HepG2 (cell line): Measurements from ENCODE around the gene AIF1. TPM values are rescaled to one million over a fixed set of nuclear protein-coding genes. Genes with fewer than 3 reads are reported as not detected.

Source experiments
- HIVEP1 ChIP-seq: sonication (generic); formaldehyde crosslinking; IDR thresholded peaks from 2 replicates; pipeline ENCODE4 v1.4.0; 2020; ENCODE audit warnings: mild to moderate bottlenecking, missing genetic modification reagents
- MAFK ChIP-seq, 2 experiments: IDR thresholded peaks in 1 of 2; conservative IDR thresholded peaks in 1 of 2; 2 replicates each; pipeline ENCODE4 v1.6.1; 2011; ENCODE audit warnings: improper control_type of control experiment in 2 of 2, low read length in 2 of 2
- PAWR ChIP-seq: sonication (generic); formaldehyde crosslinking; IDR thresholded peaks from 2 replicates; pipeline ENCODE4 v1.4.0; 2020; ENCODE audit warnings: missing genetic modification reagents, mild to moderate bottlenecking, borderline replicate concordance
- TCF7 ChIP-seq: sonication (generic); IDR thresholded peaks from 2 replicates; pipeline ENCODE4 v1.6.1; 2016; ENCODE audit warnings: antibody characterized with exemption, low read depth
- ZNF501 ChIP-seq: sonication (generic); formaldehyde crosslinking; IDR thresholded peaks from 2 replicates; pipeline ENCODE4 v1.5.1; 2020; ENCODE audit warnings: mild to moderate bottlenecking, moderate library complexity, missing genetic modification reagents
- ZNF614 ChIP-seq: IDR thresholded peaks from 2 replicates; pipeline ENCODE4 v1.6.1; 2018; ENCODE audit warnings: missing biosample characterization, missing genetic modification reagents, inconsistent platforms, borderline replicate concordance
- ZNF652 ChIP-seq: IDR thresholded peaks from 2 replicates; pipeline ENCODE4 v1.6.1; 2016; ENCODE audit warnings: low read depth, borderline replicate concordance
- ZNF670 ChIP-seq: sonication (generic); formaldehyde crosslinking; IDR thresholded peaks from 2 replicates; pipeline ENCODE4 v1.8.0; 2022; ENCODE audit warnings: mild to moderate bottlenecking, missing genetic modification reagents, borderline replicate concordance
- ZNF891 ChIP-seq: sonication (generic); formaldehyde crosslinking; IDR thresholded peaks from 2 replicates; pipeline ENCODE4 v1.5.0; 2020; ENCODE audit warnings: mild to moderate bottlenecking, missing genetic modification reagents
- polyA plus RNA-seq, 8 experiments: library from polyadenylated mRNA; depleted of rRNA in 3 of 8; stranded (reverse) in 7 of 8; unstranded in 1 of 8; fragments of >200 nt; fragmentation: Illumina TruSeq in 4 of 8; extraction: Trizol in 4 of 8; gene quantifications; 2 replicates each; pipeline versions ENCODE4 v1.2.1 to v1.2.3, GENCODE V29; 2011 to 2016; ENCODE audit warnings: low read depth in 4 of 8, missing spikeins in 1 of 8, mixed read lengths in 1 of 8; ENCODE audit not compliant: insufficient read depth in 1 of 8
- total RNA-seq, 5 experiments: library from RNA; depleted of rRNA; stranded (reverse); fragments of >200 nt; fragmentation: Illumina TruSeq; extraction: Trizol; gene quantifications; 2 replicates each; pipeline ENCODE4 v1.2.3, GENCODE V29; 2016; ENCODE audit warnings: low read depth in 1 of 5
- TF ChIP-seq, protein P1 (sequence below): sonication (generic); formaldehyde crosslinking; conservative IDR thresholded peaks from 2 replicates; pipeline ENCODE4 v1.5.0; 2020; ENCODE audit warnings: missing genetic modification reagents
- TF ChIP-seq, protein P2 (sequence below), 2 experiments: sonication (generic) in 1 of 2; formaldehyde crosslinking in 1 of 2; IDR thresholded peaks; 2 replicates each; pipeline versions ENCODE4 v1.6.1 to v1.9.0; 2014 to 2022; ENCODE audit warnings: antibody characterized with exemption in 1 of 2, borderline replicate concordance in 1 of 2, inconsistent platforms in 1 of 2, low read depth in 1 of 2, missing genetic modification reagents in 1 of 2
- TF ChIP-seq, protein P3 (sequence below): sonication (generic); formaldehyde crosslinking; IDR thresholded peaks from 2 replicates; pipeline ENCODE4 v1.4.0; 2020; ENCODE audit warnings: missing genetic modification reagents

The AIF1 gene
- total and polyA plus RNA-seq, 2 of the 13 experiments (the other 11 are each of a cell fraction or from before 2014, with no cell fraction given): 1.5 TPM; not detected in 1

DNA sequence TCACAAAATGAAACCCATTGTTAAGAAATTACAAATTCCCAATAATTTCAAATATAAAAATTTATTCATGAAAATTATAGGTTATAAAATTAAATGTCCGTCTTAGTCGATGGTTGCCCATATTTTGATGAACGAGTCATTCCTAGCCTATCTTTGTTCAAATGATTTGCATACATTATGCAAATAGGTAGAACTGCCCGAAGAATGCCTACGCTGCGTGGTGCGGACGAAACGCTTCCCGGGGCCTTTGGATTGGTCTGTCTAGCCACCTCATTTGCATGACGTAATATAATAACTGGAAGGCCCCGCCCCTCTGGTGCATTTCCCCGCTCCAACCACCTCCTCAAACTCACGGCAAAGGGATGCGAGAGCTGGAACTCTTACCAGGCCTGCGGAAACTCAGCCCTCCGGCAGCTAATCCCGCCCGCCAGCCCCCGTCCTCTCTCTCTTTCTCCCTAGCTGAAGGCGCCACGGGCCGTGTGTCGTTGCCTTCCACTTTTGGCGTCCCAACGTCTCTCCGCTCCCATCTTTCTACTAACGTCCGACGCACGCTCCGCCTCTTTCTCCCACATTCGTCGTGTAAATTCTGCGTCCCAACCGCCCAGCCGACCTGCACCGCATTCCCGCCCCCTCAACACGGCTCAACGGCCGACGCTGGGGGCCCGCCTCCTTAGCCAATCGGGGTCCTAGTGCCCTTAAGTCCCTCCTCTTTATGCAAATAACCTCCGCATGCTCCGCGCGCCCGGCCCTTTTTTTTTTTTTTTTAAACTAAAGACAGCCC lies 5.0 kb downstream of the AIF1 start (continued):
- TF ChIP-seq, protein P1, sequence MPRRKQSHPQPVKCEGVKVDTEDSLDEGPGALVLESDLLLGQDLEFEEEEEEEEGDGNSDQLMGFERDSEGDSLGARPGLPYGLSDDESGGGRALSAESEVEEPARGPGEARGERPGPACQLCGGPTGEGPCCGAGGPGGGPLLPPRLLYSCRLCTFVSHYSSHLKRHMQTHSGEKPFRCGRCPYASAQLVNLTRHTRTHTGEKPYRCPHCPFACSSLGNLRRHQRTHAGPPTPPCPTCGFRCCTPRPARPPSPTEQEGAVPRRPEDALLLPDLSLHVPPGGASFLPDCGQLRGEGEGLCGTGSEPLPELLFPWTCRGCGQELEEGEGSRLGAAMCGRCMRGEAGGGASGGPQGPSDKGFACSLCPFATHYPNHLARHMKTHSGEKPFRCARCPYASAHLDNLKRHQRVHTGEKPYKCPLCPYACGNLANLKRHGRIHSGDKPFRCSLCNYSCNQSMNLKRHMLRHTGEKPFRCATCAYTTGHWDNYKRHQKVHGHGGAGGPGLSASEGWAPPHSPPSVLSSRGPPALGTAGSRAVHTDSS (CRISPR knock-in tag): no peak
- TF ChIP-seq ZNF652 (CRISPR knock-in tag) (no peak), PAWR (CRISPR knock-in tag) (0 out of 2 replicates have a peak, but pooled peaks have one; percentile 34), ZNF614 (CRISPR knock-in tag) (no peak), TCF7 (no peak), MAFK (conservative IDR thresholded peaks at IDR 0.05 in 1 of 2, IDR thresholded peaks at IDR 0.05 in 1 of 2; ENCODE audit: low read length in 2 of 2) (peak; percentile 24 to 43; a peak in 2 of 4 replicates), ZNF891 (CRISPR knock-in tag) (peak; percentile 23; the same call in 1 of the 2 replicates), ZNF670 (CRISPR knock-in tag) (0 out of 2 replicates have a peak, but pooled peaks have one; percentile 43), HIVEP1 (CRISPR knock-in tag) (no peak), ZNF501 (CRISPR knock-in tag) (no peak; the same call in 1 of the 2 replicates)
- TF ChIP-seq, protein P2, sequence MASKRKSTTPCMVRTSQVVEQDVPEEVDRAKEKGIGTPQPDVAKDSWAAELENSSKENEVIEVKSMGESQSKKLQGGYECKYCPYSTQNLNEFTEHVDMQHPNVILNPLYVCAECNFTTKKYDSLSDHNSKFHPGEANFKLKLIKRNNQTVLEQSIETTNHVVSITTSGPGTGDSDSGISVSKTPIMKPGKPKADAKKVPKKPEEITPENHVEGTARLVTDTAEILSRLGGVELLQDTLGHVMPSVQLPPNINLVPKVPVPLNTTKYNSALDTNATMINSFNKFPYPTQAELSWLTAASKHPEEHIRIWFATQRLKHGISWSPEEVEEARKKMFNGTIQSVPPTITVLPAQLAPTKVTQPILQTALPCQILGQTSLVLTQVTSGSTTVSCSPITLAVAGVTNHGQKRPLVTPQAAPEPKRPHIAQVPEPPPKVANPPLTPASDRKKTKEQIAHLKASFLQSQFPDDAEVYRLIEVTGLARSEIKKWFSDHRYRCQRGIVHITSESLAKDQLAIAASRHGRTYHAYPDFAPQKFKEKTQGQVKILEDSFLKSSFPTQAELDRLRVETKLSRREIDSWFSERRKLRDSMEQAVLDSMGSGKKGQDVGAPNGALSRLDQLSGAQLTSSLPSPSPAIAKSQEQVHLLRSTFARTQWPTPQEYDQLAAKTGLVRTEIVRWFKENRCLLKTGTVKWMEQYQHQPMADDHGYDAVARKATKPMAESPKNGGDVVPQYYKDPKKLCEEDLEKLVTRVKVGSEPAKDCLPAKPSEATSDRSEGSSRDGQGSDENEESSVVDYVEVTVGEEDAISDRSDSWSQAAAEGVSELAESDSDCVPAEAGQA (IDR thresholded peaks at IDR 0.05; ENCODE audit: low read depth): peak; percentile 90
- TF ChIP-seq, protein P2 (CRISPR knock-in tag; IDR thresholded peaks at IDR 0.05; ENCODE audit: borderline replicate concordance): peak; percentile 80; the same call in 1 of the 2 replicates
- TF ChIP-seq, protein P3, sequence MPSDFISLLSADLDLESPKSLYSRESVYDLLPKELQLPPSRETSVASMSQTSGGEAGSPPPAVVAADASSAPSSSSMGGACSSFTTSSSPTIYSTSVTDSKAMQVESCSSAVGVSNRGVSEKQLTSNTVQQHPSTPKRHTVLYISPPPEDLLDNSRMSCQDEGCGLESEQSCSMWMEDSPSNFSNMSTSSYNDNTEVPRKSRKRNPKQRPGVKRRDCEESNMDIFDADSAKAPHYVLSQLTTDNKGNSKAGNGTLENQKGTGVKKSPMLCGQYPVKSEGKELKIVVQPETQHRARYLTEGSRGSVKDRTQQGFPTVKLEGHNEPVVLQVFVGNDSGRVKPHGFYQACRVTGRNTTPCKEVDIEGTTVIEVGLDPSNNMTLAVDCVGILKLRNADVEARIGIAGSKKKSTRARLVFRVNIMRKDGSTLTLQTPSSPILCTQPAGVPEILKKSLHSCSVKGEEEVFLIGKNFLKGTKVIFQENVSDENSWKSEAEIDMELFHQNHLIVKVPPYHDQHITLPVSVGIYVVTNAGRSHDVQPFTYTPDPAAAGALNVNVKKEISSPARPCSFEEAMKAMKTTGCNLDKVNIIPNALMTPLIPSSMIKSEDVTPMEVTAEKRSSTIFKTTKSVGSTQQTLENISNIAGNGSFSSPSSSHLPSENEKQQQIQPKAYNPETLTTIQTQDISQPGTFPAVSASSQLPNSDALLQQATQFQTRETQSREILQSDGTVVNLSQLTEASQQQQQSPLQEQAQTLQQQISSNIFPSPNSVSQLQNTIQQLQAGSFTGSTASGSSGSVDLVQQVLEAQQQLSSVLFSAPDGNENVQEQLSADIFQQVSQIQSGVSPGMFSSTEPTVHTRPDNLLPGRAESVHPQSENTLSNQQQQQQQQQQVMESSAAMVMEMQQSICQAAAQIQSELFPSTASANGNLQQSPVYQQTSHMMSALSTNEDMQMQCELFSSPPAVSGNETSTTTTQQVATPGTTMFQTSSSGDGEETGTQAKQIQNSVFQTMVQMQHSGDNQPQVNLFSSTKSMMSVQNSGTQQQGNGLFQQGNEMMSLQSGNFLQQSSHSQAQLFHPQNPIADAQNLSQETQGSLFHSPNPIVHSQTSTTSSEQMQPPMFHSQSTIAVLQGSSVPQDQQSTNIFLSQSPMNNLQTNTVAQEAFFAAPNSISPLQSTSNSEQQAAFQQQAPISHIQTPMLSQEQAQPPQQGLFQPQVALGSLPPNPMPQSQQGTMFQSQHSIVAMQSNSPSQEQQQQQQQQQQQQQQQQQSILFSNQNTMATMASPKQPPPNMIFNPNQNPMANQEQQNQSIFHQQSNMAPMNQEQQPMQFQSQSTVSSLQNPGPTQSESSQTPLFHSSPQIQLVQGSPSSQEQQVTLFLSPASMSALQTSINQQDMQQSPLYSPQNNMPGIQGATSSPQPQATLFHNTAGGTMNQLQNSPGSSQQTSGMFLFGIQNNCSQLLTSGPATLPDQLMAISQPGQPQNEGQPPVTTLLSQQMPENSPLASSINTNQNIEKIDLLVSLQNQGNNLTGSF (CRISPR knock-in tag): peak; percentile 63; the same call in 1 of the 2 replicates
